GM10248 (cell line): ENCODE measurements around the gene ZFYVE27.

Source experiments
- CTCF ChIA-PET: fragments of 300-600 bp; sonication (Branson Sonifier 250); formaldehyde crosslinking; extraction: SDS; loops from one replicate; lab custom pipeline; 2021; ENCODE audit warnings: antibody characterized with exemption; lab: Yijun Ruan, JAX
- POLR2A ChIA-PET: fragments of 350-650 bp; sonication (Branson Sonifier 250); formaldehyde crosslinking; extraction: SDS; loops from one replicate; lab custom pipeline; 2020; ENCODE audit warnings: antibody characterized with exemption; lab: Yijun Ruan, JAX
- DNase-seq: peaks from one replicate; pipeline ENCODE4 v3.0.0; 2012; ENCODE audit errors: extremely low spot score
- CTCF ChIP-seq: IDR thresholded peaks from 2 replicates; pipeline ENCODE4 v1.5.1; 2012; ENCODE audit warnings: mild to moderate bottlenecking, low read depth; ENCODE audit errors: extremely low read depth, missing control alignments, control extremely low read depth

Gene ZFYVE27

GRCh38 chr10:97760461-97761257 is 23.7 kb downstream of the ZFYVE27 start:
- CTCF ChIA-PET = interaction anchor here (0.9 to 3.8 kb wide), 7 partner anchors 9 to 59 kb away, joined by 3 to 11 read pairs (median 4); no protein-coding TSS in a partner anchor
- POLR2A ChIA-PET = no interaction called here
- no peak for TF ChIP-seq CTCF

GRCh38 chr10:97761331-97761865 is 24.5 kb downstream of the ZFYVE27 start:
- DNase-seq = no peak
- POLR2A ChIA-PET = no interaction called here
- CTCF ChIA-PET = interaction anchor here (1.3 to 3.8 kb wide), 3 partner anchors 31 to 60 kb away, joined by 3 to 11 read pairs (median 3); no protein-coding TSS in a partner anchor
- no peak for TF ChIP-seq CTCF

More at GRCh38 chr10:97760461-97761257, 23.7 kb downstream of the ZFYVE27 start:
- no peak for DNase-seq

GRCh38 chr10:97762056-97762455 is 25.1 kb downstream of the ZFYVE27 start:
- CTCF ChIA-PET = interaction anchor here (1.1 to 3.8 kb wide), 5 partner anchors 30 to 284 kb away, joined by 3 to 11 read pairs (median 3); no protein-coding TSS in a partner anchor
- DNase-seq = no peak
- TF ChIP-seq CTCF = no peak
- POLR2A ChIA-PET = no interaction called here

GRCh38 chr10:97762816-97763215 is 25.9 kb downstream of the ZFYVE27 start:
- ChIA-PET CTCF (interaction anchor here (0.7 to 1.7 kb wide), 7 partner anchors 10 to 283 kb away, joined by 3 to 5 read pairs (median 3); no protein-coding TSS in a partner anchor), POLR2A (no interaction called here)
- TF ChIP-seq CTCF = no peak
- DNase-seq = no peak

GRCh38 chr10:97763411-97763810 is 26.5 kb downstream of the ZFYVE27 start:
- no peak for TF ChIP-seq CTCF
- DNase-seq = no peak
- CTCF ChIA-PET = interaction anchor here (0.8 to 1.7 kb wide), 4 partner anchors 9 to 283 kb away, joined by 3 to 5 read pairs (median 4); no protein-coding TSS in a partner anchor
- POLR2A ChIA-PET = no interaction called here

GRCh38 chr10:97763947-97764346 is 27.0 kb downstream of the ZFYVE27 start:
- DNase-seq = no peak
- ChIA-PET CTCF (interaction anchor here (1.0 to 1.5 kb wide), 3 partner anchors 9 to 277 kb away, joined by 3 to 4 read pairs (median 3); no protein-coding TSS in a partner anchor), POLR2A (interaction anchor here (0.5 kb wide), 1 partner anchor 39 kb away, joined by 5 read pairs; no protein-coding TSS in a partner anchor)
- TF ChIP-seq CTCF = no peak
